Activated CD4-positive, alpha-beta T cell treated with anti-CD3 and anti-CD28 coated beads, Interleukin-2, amount 50 U/mL, for 1 hour (primary cell): Measurements from ENCODE around the gene TELO2.
A peak's percentile ranks its signal among the peaks of the same experiment; 100 is the strongest.

ENCODE experiments used
- DNase-seq: peaks from one replicate; pipeline ENCODE4 v3.0.0-alpha.2; 2020

TELO2 gene

DNA sequence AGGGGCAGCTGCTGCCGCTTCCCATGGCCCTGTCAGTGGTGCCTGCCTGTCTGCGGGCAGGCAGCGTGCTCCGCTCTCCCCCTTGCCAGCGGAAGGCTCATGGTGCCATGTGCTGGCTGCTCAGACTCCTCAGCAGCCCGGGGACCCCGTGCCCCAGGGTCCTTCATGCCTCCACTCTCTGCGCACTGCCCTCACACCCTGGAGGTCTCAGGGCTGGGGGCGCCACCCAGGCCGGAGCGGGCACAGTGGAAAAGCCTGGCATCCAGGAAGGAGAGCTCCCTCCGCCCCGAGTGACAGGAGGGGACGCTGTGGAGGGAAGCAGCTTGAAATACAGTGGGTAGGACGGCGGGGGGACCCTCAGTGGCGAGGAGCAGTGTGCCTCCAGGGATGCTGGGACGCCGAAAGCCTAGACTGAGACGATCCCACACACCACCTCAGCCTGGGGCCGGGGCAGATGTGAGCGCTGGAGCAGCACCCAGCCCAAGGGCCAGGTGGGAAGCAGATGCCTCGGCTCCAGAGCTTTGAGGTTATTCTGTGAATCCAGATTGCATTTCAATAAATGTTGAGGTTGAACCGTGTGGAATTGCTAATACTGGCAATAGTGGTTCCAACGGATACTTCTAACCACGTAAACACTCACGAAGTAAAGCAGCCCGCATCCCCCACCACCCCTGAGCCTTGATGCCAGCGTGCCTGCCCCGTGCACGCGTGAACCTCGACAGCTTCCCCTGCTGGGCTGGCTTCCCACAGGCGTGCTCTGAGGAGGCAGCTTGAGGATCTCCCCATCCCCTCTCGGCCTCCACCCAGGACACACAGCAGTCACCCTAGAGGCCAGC, 46.8 kb downstream of the TELO2 start:
- no peak for DNase-seq

DNA sequence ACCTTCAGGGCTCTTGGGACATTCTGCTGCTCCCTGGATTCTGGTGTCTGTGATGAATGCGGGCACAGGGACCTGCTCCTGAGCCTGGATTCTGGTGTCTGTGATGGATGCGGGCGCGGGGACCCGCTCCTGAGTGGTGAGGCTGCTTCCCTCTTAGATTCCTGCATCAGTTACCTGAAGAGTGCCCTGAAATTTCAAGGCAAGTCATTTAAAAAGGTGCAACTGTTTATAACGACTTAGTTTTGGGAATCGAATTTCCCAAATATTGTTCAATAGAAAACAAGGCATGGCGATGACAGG, 47.3 kb downstream of the TELO2 start:
- DNase-seq: no peak

DNA sequence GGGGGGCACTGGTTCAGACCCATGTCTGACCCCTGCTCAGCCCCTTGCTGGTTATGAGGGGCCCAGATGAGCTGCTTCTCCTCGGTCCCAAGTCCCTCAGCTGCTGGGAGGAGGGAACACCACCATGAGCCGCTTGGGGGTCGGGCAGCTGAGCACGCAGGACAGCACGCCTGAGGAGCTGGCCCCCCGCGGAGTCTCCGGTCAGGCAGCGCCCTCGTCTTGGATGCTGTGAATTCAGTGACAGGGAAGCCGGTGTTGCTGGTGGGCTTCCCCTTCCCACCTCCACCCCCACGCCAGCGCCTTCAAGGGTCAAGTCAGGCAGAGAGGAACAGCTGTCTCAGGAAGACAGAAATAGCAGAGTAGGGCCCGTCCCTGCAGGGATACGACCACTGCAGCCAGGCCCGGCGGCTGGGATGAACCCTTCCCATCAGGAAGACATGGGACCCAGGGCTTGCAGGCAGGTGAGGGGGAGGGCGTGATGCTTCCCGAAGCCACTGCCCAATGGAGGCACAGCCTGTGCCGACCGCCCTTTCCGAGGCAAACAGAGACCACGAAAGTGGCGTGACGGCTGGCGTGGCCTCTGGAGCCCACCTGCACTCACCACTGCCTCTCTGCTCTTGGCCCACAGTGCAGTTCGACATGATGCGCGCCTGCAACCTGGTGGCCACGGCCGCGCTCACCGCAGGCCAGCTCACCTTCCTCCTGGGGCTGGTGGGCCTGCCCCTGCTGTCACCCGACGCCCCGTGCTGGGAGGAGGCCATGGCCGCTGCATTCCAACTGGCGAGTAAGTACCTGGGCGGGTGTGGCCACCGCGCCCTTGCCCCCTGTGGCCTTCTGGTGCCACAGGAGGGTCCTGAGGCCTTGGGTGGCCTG, 48.4 kb downstream of the TELO2 start:
- no peak for DNase-seq

DNA sequence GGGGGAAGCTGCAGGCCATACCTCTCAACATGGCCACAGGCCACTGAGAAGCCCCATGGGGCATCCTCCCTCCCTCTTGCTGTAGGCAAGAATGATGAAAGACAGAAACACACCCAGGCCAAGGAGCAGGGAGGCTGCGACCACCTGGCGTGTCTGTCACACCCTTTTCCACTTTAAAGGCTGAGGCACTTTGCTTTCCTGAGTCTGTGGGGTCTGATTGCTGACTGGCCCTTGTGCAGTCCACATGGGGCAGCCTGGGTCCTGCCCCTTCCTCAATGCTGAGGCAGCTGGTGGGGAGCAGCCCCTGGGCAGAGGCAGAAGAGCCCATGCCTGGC, 49.0 kb downstream of the TELO2 start:
- DNase-seq: no peak

DNA sequence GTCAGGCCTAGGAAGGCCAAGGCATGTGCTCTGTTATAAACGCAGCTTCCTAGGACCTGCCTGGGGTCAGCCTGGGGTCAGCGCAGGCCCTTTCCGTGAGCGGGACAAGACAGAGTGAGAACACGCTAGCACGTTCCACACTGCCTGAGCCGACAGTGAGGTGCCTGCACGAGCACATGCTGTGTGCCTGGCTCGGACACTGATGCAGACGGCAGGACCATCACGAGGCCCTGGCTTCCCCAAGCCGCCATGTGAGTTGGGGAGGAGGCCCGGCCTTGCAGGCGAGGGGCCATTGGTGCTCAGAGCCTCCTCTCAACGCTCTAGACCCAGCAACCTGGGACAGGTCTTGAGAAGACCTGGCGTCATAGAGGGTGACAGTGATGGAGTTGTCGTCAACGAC, 49.4 kb downstream of the TELO2 start:
- DNase-seq: no peak

DNA sequence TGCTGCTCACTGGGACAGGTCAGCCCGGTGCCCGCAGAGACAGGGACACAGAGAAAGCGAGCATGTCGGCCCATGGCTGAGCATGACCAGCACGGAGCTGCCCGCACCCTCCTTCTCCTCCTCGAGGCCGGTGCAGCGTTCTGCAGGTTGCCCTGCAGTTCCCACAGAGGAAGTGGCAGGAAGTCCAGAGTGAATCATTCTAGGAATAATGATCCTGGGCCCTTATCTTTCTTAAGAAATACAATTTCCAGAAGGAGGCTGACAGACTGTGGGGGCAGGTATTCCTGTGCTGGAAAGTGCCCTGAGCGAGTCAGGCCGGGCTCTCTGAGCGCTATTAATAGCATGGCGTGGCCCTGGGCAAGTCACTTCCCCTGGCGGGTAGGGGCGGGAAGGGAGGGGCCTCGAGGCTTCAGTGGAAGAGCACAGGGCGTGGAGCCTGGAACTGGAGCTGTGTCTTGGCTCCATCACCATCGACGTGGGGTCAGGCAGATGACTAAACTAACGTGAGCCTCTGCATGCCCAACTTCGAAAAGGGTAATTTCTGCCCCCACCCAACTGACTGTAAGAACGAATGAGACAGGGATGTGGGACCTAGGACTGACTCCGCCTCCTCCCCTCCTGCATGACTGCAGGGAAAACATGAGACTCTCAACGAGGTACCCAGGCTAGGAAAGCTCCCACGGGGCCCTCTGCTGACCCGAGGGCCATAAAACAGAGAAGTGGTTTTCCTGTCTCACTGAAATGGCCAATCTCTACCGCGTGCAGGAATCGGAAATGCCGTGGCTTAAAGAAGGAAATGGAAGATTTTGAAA, 50.1 kb downstream of the TELO2 start:
- DNase-seq: peak; percentile 49

DNA sequence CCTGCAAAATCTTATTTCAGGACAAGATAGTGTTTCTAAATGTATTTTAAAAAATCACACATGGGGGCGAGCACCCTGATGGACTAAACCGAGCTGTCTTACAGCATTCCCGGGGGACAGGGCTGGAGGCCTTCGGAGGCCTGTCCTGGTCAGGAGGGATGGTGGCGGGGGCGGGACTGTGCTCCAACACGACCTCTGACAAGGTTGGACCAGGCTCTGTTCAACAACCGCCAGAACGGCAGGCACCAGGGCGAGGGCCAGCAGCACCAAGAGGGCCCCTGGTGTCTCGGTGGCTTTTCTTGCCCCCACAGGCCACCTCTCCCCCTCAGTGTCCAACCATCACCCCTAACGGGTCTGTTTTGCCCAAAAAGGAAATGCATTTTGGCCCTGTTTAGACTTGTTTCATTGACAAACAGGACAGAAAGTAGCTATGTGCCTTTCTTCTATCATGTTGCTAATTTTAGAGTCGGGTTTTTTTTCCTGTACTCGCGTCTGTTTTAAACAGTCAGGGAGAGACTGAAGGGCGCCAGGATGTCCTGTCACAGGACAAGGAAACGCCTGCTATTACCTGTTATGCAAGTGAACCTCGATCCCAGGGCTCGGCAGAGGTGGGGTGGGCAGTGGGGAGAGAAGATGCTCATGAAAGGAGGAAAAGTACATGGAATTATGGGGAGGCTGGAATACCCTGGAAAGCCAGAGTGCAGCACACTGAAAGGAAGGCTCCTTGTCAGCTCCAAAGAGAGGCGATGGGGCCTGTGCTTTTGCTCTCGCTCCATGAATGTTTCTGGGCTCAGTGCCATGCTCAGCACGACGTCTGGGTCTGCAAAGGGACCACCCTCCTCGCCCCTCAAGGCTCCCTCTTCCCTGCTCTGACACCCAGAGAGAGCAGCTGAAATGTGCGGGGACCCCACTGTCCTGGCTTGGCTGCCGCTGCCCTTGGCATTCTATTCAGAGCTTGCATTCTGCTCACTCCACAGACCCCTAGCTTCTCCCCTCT, 52.2 kb downstream of the TELO2 start:
- DNase-seq: no peak

DNA sequence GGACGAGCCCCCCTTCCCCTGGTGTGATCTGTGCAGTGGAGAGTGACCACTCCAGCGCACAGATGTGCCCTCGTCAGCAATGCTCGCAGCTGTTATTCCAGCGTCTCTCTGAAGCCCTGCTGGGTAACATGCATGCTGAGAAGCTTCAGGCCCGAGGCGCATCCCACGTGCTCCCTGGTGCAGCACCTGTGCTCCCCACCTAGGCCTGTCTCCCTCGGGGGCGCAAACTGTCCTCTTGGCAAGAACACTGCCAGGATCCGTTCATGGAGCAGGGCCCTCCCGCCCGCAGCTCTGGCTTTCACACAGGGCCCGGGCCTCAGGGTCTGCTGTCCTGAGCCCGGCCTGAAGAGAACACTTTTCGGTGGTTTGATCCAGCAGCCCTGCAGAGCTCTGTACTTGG, 53.3 kb downstream of the TELO2 start:
- no peak for DNase-seq

DNA sequence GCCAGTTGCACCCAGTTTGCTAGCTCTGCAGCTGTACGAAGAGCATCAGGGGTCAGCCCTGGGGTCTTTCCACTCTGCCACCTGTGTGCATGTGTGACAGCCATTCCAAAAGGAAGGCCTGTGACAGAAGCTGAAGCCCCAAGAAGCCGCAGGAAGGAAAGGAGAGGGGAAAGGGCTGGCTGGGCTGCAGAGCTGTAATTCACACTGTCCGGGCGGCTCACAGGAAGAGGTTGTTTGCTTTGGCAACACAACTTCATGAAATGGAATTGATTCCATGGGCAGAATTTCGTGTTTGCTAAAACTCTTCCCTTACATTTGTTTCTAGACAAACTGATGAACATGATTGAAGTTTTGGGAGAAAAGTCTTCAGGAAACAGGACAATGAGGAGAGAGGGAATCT, 55.1 kb downstream of the TELO2 start:
- DNase-seq: no peak

DNA sequence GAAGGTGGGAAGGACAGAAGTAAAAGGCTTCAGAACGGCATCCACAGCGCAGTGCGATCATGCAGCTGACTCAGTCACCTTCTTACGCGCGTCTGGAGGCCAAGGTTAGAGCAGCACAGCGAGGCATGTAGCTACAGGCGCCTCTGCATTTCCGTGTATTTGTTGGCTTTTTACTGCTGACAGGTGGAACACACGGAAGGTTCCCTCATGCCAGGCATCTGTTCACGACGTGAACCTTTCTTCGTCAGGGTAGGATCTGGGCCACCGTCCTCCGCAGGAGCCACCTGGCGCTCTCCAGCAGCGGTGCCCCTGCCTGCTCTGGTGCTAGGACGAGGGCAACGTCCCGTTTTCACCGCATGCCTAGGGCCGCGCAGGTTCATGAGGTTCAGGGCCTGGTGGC, 55.6 kb downstream of the TELO2 start:
- no peak for DNase-seq

DNA sequence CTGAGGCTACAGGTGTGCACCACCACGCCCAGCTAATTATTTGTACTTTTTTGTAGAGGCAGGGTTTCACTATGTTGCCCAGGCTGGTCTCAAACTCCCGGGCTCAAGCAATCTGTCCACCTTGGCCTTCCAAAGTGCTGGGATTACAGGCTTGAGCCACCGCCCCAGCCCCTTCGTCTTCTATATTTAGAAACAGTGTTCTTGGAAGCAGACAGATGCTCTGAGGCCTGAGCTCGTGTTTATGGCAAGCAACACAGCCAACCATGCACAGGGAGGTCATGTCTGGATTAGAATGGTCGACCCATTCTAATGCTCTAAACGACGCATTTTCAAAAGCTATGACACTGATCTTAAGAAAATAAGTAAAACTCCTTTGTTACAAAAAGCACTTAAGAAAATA, 56.9 kb downstream of the TELO2 start:
- DNase-seq: no peak

DNA sequence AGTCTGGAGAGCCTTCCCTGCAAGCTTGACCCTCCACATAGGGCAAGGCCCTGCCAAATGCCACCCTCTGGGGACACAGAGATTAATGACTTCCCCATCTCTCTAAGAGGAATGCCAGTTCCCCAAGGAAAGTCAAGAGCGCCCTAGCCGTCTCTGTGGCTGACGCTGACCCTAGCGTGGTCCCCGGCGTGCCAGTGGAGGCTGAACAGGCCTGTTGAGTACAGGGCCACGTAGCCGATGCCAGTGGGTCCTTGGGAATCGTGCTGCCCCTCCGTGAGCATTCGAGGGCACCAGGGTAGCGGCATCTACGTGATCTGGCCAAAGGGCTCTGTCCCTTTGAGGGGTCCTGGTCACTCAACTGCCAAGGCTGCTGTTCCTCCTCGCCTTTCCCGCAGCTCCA, 57.5 kb downstream of the TELO2 start:
- no peak for DNase-seq

DNA sequence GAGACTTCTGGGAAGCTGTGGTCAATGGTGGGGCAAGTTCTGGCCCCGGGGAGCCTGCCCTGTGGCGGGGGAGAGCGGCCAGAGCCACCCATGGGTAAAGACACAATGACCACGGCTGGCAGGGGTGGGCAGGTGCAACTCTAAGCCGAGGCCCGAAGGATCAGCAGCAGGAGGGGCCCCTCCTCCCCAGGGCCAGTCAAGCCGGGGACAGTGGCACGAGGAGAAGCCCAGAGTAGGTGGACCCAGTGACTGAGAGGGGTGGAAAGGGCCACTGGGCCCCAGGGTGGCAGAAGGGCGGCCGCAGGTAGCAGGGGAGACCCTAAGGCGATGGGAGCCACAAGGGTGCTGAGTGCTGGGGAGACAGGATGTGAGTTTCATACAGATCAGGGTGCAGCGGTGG, 58.0 kb downstream of the TELO2 start:
- DNase-seq: no peak

DNA sequence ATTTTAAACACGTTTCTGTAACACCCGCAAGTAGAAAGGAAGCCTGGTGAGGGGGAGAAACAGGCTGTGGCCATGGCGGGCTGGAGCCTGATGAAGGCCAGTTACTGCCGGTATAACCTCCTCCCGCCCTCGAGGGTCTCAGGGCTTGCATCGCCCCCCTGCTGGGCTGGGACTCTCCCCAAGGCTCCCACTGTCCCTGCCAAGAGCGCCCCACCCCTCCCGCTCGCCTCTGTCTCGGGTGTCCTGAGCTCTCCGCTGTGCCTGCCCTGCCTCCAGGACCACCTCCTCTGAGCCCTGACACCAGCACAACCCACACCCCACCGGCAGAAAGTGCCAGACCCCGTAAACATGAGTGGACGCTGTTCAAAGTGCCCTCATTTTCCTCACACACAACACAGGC, 59.0 kb downstream of the TELO2 start:
- DNase-seq: no peak

DNA sequence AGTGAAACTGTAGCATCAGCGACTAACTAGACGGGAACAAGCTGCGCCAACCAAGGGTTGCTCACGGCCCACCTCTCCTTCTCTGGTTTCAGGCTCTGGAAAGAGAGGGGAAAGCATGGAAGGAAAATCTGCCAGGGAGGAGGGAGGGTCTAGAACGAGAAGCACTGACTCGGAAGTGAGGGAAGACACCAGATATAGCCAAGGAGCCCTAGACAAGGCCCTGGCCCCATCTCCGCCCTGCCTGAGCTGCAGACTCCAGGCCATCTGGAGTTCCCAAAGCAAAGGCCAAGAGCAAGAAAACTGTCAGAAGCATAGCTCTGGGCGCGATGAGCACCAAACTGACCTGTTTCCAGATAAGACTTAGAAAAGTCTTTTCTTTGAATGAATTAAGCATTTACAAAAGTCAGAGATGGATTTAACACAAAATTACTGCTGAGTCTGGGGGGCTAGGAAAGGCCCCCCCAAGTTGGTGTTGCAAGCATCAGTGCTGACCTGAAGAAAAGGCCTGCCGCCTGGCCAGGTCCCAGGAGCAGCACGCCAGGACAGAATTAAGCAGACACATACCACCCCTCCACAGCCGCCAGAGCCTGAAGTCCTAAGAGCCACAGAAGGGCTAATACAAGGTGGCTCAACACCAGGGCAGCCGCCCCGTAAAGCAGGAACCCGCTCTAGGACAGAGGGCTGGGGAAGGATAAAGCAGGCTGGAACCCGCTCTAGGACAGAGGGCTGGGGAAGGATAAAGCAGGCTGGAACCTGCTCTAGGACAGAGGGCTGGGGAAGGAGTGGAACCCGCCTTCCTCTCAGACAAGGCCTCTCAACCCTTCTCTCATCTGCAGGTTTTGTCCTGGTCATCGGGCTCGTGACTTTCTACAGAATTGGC, 61.0 kb downstream of the TELO2 start:
- DNase-seq: no peak

DNA sequence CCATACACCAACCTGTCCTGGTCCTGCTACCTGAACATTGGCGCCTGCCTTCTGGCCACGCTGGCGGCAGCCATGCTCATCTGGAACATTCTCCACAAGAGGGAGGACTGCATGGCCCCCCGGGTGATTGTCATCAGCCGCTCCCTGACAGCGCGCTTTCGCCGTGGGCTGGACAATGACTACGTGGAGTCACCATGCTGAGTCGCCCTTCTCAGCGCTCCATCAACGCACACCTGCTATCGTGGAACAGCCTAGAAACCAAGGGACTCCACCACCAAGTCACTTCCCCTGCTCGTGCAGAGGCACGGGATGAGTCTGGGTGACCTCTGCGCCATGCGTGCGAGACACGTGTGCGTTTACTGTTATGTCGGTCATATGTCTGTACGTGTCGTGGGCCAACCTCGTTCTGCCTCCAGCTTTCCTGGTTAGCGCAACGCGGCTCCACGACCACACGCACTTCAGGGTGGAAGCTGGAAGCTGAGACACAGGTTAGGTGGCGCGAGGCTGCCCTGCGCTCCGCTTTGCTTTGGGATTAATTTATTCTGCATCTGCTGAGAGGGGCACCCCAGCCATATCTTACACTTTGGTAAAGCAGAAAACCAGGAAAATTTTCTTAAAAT, 61.8 kb downstream of the TELO2 start:
- DNase-seq: no peak

DNA sequence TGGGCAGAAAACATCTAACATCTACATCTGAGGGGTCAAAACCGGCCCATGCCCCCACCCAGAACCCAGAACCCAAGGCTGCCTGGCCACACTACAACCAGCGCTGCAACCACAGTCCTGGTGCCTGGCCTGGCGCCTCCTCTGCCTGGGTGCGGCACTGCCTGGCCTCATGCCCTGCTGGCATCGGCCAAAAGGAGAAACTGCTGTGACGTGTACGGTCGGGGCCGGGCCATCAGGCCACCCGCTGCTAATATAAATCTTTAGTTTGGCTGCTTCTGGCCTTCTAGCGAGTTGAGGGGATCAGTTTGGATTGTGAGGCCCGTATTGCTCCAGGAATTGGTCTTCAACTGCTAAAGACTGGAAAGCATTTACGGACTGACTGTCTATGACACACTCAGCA, 63.1 kb downstream of the TELO2 start:
- DNase-seq: no peak

DNA sequence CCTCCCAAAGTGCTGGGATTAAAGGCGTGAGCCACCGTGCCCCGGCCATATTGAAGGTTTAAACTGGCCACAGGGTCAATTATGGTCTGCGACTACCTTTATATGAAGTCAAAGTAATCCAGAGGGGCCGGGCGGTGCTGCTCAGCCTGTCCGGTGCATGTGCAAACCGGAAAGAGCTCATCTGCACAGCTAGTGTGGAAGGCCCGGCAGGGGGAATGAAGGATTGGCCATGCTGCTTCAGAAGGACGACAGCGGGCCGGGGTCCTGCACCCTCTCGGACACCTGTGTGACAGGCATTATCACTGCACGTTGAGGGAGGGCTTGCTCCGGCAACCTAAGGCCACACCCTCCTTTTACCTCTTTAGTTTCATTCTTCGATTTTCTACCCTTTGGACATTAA, 63.9 kb downstream of the TELO2 start:
- no peak for DNase-seq

DNA sequence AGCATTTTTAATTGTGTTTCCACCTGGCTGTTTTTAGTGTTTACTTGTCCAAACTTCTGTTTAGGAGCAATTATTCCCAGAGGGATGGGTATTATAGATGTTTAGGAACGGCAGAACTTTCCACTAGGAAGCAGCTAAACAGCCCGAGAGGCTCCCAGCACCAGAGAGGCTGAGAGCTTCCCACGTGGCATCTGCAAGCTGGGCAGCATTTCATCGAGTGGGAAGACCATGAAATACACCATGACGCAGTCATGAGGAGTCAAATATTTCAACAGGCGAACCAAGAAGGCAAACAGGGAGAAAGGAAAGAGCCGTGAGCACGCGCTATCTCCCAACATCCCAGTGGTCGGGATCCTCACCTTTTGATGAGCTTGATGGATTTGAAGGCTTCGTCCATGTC, 64.4 kb downstream of the TELO2 start:
- DNase-seq: no peak

DNA sequence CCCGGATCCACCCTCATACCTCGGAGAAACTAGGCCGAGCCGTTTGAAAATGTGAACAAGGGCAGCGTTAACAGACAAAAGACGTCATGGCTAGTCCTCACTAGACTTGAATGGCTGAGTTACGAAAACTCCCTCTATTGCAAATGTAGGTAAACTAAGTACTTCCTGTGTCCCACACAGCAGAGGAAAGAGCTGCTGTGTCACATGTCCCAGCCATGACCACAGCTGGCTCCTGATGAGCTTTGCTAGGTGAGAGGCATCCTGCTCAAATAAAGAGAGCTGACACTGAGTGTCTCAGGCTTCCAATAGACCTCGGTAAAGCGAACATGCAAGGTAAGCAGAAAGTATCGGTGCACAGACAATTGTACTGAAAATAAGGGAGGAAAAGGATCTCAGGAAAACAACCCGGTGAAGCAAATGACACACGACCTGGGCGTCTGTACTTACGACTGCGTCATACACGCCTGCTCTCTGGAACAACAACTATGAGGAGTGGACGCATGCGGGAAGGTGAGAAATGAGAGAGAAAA, 66.4 kb downstream of the TELO2 start:
- peak; percentile 32 for DNase-seq
